HG03097 (cell line): ENCODE measurements around the gene ACSS2.

ENCODE experiments used
- ATAC-seq: cut with Tn5 transposase; IDR thresholded peaks from one replicate; pipeline ENCODE4 v1.9.1; 2021; ENCODE audit not compliant: unreplicated experiment, low FRiP score

The ACSS2 gene

GRCh38 chr20:34945315-34946077 is 69.1 kb downstream of the ACSS2 start:
- ATAC-seq, result no peak

GRCh38 chr20:34946661-34947060 is 70.2 kb downstream of the ACSS2 start:
- ATAC-seq, result no peak

DNA sequence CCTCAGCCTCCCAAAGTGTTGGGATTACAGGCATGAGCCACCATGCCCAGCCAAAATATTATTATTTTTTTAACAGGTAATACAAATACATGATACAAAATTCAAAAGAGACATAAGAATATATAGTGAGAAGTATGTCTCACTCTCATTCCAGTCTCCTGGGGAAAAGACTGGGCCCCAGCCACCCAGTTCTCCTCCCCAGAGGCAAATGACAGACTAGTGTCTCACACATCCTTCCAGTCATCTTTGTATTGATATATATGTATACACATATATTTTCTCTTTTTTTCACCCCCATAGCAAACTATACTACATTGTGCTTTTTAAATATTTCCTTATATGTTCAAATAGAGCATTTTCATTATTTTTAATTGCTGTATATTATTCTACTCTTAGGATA is 70.9 kb downstream of the ACSS2 start:
- ATAC-seq, result no peak

- no peak for ATAC-seq
Measured at GRCh38 chr20:34948030-34948429, 71.6 kb downstream of the ACSS2 start.

DNA sequence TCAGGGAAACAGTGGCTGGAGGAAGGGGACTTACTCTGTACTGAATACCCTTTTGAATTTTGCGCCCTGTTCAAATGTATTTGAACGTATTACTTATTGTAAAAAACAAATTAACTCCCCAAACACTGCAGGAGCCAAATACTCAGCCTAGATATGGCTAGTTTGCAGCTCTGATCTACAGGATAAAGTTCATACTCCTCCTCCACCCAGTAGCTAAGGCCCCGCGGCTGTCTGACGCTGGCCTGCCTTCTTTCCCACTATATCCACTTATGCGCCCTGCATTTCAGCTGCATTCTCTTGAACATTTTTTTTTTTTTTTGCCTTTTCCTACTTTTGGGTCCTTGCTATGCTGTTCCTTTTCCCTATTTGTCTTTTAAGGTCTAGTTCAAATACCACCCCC is 72.7 kb downstream of the ACSS2 start:
- ATAC-seq, result no peak

- no peak for ATAC-seq
Measured at GRCh38 chr20:34951252-34951651, 74.8 kb downstream of the ACSS2 start.

- no peak for ATAC-seq
Measured at GRCh38 chr20:34951652-34952051, 75.2 kb downstream of the ACSS2 start.

- no peak for ATAC-seq
Measured at GRCh38 chr20:34952671-34953070, 76.3 kb downstream of the ACSS2 start.

DNA sequence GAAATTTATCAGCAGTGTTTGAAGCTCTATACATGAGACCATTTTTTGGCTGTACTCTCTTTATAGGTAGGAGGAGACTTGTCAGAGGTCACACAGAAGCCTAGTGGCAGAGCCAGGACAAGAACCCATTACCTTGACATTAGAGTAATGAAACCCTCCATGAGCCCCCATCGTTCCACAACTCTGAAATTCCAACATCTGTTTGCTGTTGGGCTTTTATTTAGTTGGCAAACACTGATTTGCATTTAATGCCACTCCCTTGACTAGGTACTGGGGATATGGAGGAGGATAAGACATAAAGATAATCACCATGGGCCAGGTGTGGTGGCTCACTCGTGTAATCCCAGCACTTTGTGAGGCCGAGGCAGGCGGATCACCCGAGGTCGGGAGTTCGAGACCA is 77.5 kb downstream of the ACSS2 start:
- ATAC-seq, result no peak

DNA sequence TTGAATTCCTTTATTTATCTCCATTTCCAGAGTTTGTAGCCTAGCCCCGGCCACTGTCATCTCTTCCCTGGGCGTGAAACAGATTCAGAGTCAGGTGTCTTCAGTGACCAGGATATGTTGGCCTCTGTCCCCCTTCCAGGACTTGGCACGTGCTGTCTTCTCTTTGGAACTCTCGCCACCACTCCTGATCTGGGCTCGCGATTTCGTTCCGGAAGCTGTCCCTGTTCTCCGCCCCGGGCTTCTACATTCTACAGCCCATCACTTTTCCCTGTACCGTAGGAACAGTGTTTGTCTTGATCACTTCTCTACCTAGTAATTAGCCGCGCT is 78.5 kb downstream of the ACSS2 start:
- peak; percentile 13 for ATAC-seq

DNA sequence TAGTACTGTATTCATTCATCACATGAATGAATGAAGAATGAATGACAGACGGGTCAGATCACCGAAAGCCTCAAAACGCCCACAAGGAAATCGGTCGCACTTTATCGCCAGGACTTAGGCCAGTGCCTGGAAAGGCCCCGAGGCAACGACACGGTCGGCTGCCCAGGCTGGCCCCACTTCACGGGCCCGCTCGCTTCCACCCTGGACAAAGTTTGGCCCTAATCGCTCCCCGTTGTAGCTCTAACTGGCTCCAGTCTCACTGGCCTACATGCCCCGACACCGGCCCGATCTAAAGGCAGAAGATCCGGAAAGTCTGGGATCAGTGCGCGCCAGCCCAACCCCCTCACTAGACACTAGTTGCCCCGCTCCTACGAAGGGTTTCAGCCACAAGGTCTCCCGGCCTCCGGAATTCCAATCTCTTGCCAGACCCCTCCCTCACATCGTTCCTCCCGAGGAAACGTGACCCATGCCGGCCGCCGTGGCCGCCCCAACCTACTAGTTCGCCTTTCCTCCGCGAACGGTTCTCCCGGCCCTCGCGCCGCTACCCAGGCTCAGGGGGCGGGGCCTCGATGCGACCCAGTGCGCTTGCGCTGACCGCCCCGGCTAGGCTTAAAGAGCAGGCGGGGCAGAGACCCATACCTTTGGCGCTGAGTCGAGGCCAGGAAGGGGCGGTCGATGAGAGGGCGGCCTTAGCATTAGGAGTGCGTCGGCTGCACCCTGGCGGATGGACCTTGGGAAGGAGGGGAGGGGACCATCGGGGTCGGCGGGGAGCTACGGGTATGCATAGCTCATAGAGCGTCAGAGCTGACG is 79.0 kb downstream of the ACSS2 start, which contains the start of the genes GSS and MYH7B:
GSS (minus strand) TSS at position 576 of the 810 bp plus-strand sequence. CDS start 3,954 bp downstream, outside the sequence.
MYH7B (plus strand) TSS at position 638 of the 810 bp plus-strand sequence. CDS start 22,138 bp downstream, outside the sequence.
- peak; percentile 83 for ATAC-seq

- no peak for ATAC-seq
Measured at GRCh38 chr20:34956041-34956458, 79.6 kb downstream of the ACSS2 start.

GRCh38 chr20:34956751-34957472 is 80.5 kb downstream of the ACSS2 start:
- ATAC-seq, result no peak

DNA sequence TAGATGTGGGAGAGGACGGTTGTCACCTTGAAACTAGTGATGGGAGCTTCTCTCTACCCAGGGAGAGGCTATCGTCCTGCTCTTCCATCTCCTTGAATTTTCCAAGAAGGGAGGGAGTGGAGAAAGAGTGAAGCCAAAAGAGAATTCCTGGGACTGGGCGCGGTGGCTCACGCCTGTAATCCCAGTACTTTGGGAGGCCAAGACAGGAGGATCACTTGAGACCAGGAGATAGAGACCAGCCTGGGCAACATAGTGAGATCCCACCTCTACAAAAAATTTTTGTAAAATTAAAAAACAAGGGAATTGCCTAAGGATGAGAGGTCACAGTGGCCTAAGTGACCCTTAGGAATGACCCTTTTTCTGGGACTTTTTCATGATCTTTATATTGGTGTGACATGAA is 88.1 kb downstream of the ACSS2 start:
- ATAC-seq, result no peak

DNA sequence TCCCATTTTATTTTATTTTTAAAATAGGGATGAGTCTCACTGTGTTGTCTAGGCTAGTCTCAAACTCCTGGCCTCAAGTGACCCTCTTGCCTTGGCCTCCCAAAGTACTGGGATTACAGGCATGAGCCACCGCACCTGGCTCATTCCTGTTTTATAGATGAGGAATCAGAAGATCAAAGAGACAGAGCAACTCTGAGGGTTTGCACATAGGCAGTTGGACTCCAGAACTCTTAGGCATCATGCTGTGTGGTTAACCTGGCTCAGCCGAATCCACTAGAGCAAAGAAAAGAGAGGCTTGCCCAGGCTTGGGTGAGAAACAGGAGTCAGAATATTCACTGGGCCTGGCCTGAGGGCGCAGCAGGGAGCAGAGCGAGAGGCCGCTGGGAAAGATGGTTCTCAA is 88.6 kb downstream of the ACSS2 start:
- ATAC-seq, result no peak

GRCh38 chr20:34967421-34967820 is 91.0 kb downstream of the ACSS2 start:
- no peak for ATAC-seq

- ATAC-seq, result no peak
Measured at GRCh38 chr20:34968042-34968775, 91.8 kb downstream of the ACSS2 start.

GRCh38 chr20:34970193-34970840 is 93.9 kb downstream of the ACSS2 start:
- no peak for ATAC-seq

- no peak for ATAC-seq
Measured at GRCh38 chr20:34970846-34971560, 94.6 kb downstream of the ACSS2 start.
